OCI-LY7 (cell line): ENCODE data around the gene C8G.

Experiments
- EZH2phosphoT487 ChIP-seq: fragments of 200-600 bp; sonication (generic); IDR thresholded peaks from 2 replicates; pipeline ENCODE4 v1.6.1; 2018; ENCODE audit warnings: low read depth, borderline replicate concordance, mild to moderate bottlenecking, mixed run types, antibody characterized with exemption, low read length, moderate library complexity, mixed read lengths
- TF ChIP-seq, protein P1 (sequence below): fragments of 200-600 bp; sonication (generic); conservative IDR thresholded peaks from 2 replicates; pipeline ENCODE4 v1.5.1; 2014; ENCODE audit warnings: mild to moderate bottlenecking, antibody characterized with exemption, low read length, moderate library complexity, mixed read lengths

DNA sequence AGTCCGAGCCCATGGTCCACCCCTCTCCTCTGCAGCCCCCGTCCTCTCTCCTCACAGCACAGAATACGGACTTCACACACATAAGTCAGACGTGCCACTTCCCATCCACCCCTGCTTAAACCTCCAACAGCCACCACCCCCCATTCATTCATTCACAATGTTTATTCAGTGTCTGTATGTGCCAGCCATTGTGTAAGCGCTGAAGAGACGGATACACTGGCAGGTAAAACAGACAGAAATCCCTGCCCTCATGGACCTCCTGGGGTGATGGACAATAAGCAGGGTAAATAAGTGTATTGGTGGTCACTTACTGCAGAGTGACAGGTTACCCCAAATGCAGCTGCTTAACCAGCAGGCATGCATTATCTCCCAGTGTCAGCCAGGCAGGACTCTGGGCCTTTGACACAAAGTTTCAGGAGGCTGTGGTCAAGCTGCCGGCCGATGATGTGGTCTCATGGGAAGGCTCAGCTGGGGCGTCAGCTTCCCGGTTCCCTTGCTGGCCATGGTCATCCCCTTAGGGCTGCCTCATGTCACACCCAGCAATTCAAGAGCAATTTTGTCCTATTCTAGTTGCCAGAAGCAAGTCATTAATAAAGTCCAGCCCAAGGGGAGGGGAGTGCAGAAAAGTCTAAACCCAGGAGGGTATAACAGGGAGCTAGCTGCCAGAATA lies 45.3 kb downstream of the C8G start:
- TF ChIP-seq, protein P1, sequence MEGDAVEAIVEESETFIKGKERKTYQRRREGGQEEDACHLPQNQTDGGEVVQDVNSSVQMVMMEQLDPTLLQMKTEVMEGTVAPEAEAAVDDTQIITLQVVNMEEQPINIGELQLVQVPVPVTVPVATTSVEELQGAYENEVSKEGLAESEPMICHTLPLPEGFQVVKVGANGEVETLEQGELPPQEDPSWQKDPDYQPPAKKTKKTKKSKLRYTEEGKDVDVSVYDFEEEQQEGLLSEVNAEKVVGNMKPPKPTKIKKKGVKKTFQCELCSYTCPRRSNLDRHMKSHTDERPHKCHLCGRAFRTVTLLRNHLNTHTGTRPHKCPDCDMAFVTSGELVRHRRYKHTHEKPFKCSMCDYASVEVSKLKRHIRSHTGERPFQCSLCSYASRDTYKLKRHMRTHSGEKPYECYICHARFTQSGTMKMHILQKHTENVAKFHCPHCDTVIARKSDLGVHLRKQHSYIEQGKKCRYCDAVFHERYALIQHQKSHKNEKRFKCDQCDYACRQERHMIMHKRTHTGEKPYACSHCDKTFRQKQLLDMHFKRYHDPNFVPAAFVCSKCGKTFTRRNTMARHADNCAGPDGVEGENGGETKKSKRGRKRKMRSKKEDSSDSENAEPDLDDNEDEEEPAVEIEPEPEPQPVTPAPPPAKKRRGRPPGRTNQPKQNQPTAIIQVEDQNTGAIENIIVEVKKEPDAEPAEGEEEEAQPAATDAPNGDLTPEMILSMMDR = no peak
- no peak for TF ChIP-seq EZH2phosphoT487
